ENCODE data around the gene HAPLN1. TPM values are rescaled to one million over a fixed set of nuclear protein-coding genes. Genes with fewer than 3 reads are reported as not detected.

Gene HAPLN1
- total RNA-seq, 1 experiment from 2014 or later, result 3.3 TPM

DNA sequence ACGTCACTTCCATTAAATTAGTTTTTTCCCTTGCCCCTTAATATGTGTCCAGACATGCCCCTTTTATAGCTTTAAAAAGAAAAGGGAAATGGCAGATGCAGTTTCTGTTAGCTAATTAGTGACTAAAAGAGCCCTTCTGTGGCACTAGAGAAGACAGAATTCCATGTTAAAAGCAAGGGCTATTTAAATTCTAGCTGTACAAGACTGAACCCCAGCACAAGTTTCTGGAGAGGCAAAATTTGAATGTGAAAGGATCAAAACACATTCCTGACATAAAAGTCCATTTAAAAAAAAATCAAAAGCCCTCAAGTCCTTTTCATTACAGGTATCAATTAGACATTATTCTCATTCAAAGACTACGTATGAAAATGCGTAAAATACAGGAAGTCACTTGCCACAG is 78.7 kb downstream of the HAPLN1 start:
- Histone ChIP-seq H3K4me3 (ENCODE audit: insufficient read depth, low read depth, low read length) (no peak overlapping the region), H3K36me3 (replicated peaks; ENCODE audit: control insufficient read depth, insufficient read depth, low read length) (no peaks in the 10 kb centered on the region), H3K27me3 (ENCODE audit: control insufficient read depth, insufficient read depth, low read length) (no peaks in the 10 kb centered on the region)
- no peak for DNase-seq

GRCh38 chr5:83639911-83640310 is 80.7 kb downstream of the HAPLN1 start:
- no peaks in the 10 kb centered on the region for H3K27me3 ChIP-seq (ENCODE audit: control insufficient read depth, insufficient read depth, low read length)
- DNase-seq, result no peak
- H3K36me3 ChIP-seq (replicated peaks; ENCODE audit: control insufficient read depth, insufficient read depth, low read length), result no peaks in the 10 kb centered on the region
- no peak overlapping the region for H3K4me3 ChIP-seq (ENCODE audit: insufficient read depth, low read depth, low read length)

GRCh38 chr5:83636156-83636555 is 84.5 kb downstream of the HAPLN1 start:
- H3K27me3 ChIP-seq (ENCODE audit: control insufficient read depth, insufficient read depth, low read length), result no peaks in the 10 kb centered on the region
- H3K36me3 ChIP-seq (replicated peaks; ENCODE audit: control insufficient read depth, insufficient read depth, low read length), result no peaks in the 10 kb centered on the region
- no peak overlapping the region for H3K4me3 ChIP-seq (ENCODE audit: insufficient read depth, low read depth, low read length)
- no peak for DNase-seq

- H3K27me3 ChIP-seq (ENCODE audit: control insufficient read depth, insufficient read depth, low read length), result no peaks in the 10 kb centered on the region
Measured at GRCh38 chr5:83633285-83633684, 87.4 kb downstream of the HAPLN1 start.

DNA sequence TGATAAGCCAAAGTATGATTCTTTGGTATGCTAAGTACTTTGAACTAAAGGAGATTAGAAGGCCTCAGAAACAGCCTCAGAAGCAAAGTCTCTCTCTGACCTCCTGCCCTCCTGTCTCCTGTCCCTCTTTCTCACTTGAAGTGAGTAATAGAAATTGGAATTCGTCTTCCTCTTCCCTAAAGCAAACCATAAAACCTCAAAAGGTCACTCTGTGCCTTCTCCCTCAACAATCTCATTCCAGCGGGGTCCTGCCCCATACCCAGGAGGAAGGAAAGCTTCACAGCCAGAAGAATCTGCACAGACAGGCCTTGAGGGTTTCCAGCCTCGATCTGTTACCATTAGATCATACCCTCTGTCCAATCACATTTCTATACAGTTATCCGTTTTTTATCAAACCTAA is 87.8 kb downstream of the HAPLN1 start:
- Histone ChIP-seq H3K4me3 (ENCODE audit: insufficient read depth, low read depth, low read length) (no peak overlapping the region), H3K36me3 (replicated peaks; ENCODE audit: control insufficient read depth, insufficient read depth, low read length) (no peaks in the 10 kb centered on the region), H3K27me3 (ENCODE audit: control insufficient read depth, insufficient read depth, low read length) (no peaks in the 10 kb centered on the region)
- no peak for DNase-seq

More at GRCh38 chr5:83633285-83633684, 87.4 kb downstream of the HAPLN1 start:
- no peak overlapping the region for H3K4me3 ChIP-seq (ENCODE audit: insufficient read depth, low read depth, low read length)
- no peaks in the 10 kb centered on the region for H3K36me3 ChIP-seq (replicated peaks; ENCODE audit: control insufficient read depth, insufficient read depth, low read length)
- no peak for DNase-seq

DNA sequence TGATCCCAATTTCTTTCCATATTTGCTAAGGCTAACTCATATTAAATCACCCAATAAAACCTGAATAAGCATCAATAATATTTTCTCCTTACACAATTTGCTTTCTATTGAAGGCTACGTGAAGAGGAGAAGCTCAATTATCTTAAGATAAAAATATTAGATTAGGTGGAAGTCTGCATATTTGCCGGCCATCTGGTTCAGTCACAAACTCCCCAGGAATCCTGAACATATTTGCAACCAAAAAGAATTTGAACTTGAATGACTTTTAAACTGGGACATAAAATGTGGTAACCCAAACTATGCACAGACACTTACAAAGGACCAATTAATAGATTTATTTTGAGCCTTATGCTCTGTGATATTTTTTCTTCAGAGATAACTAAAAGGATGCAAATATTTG is 92.3 kb downstream of the HAPLN1 start:
- Histone ChIP-seq H3K4me3 (ENCODE audit: insufficient read depth, low read depth, low read length) (no peak overlapping the region), H3K36me3 (replicated peaks; ENCODE audit: control insufficient read depth, insufficient read depth, low read length) (no peaks in the 10 kb centered on the region), H3K27me3 (ENCODE audit: control insufficient read depth, insufficient read depth, low read length) (no peaks in the 10 kb centered on the region)
- no peak for DNase-seq

- Histone ChIP-seq H3K4me3 (ENCODE audit: insufficient read depth, low read depth, low read length) (no peak overlapping the region), H3K36me3 (replicated peaks; ENCODE audit: control insufficient read depth, insufficient read depth, low read length) (no peaks in the 10 kb centered on the region), H3K27me3 (ENCODE audit: control insufficient read depth, insufficient read depth, low read length) (no peaks in the 10 kb centered on the region)
- DNase-seq, result no peak
Measured at GRCh38 chr5:83614841-83615240, 105.8 kb downstream of the HAPLN1 start.

DNA sequence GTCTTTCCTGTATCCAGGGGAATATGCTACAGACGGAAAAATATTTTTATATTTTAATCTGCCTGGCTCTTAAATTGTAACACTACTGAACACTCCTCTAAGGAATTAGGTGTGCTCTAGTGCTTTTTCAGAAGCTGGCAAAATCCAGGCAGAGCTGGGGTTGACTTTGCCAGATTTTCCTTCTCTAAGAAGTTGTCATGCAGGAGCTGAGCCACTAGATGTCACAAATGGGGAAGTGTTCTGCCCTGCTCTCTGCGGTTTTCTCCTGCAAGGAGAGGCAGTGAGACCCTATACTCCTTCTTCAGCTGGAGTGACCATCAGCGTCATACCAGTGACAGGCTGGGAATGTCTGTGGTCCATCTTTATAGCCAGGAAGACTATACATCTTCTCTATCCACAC is 112.5 kb downstream of the HAPLN1 start:
- H3K36me3 ChIP-seq (replicated peaks; ENCODE audit: control insufficient read depth, insufficient read depth, low read length), result no peaks in the 10 kb centered on the region
- peak; percentile 58 for DNase-seq
- no peak overlapping the region for H3K4me3 ChIP-seq (ENCODE audit: insufficient read depth, low read depth, low read length)
- no peaks in the 10 kb centered on the region for H3K27me3 ChIP-seq (ENCODE audit: control insufficient read depth, insufficient read depth, low read length)

- no peaks in the 10 kb centered on the region for H3K27me3 ChIP-seq (ENCODE audit: control insufficient read depth, insufficient read depth, low read length)
- H3K36me3 ChIP-seq (replicated peaks; ENCODE audit: control insufficient read depth, insufficient read depth, low read length), result no peaks in the 10 kb centered on the region
- DNase-seq, result no peak
- H3K4me3 ChIP-seq (ENCODE audit: insufficient read depth, low read depth, low read length), result no peak overlapping the region
Measured at GRCh38 chr5:83595217-83595616, 125.4 kb downstream of the HAPLN1 start.

- Histone ChIP-seq H3K27me3 (ENCODE audit: control insufficient read depth, insufficient read depth, low read length) (no peaks in the 10 kb centered on the region), H3K4me3 (ENCODE audit: insufficient read depth, low read depth, low read length) (no peak overlapping the region), H3K36me3 (replicated peaks; ENCODE audit: control insufficient read depth, insufficient read depth, low read length) (no peaks in the 10 kb centered on the region)
- DNase-seq, result no peak
Measured at GRCh38 chr5:83590966-83591365, 129.7 kb downstream of the HAPLN1 start.

- no peak for DNase-seq
- H3K36me3 ChIP-seq (replicated peaks; ENCODE audit: control insufficient read depth, insufficient read depth, low read length), result no peaks in the 10 kb centered on the region
Measured at GRCh38 chr5:83589786-83590185, 130.9 kb downstream of the HAPLN1 start.

More at GRCh38 chr5:83589786-83590185, 130.9 kb downstream of the HAPLN1 start:
- no peaks in the 10 kb centered on the region for H3K27me3 ChIP-seq (ENCODE audit: control insufficient read depth, insufficient read depth, low read length)
- H3K4me3 ChIP-seq (ENCODE audit: insufficient read depth, low read depth, low read length), result no peak overlapping the region

Other genes starting within 250 kb of the HAPLN1 start
- 85.8 and 119 TPM in 2 replicates for gene VCAN, start 249.1 kb downstream of the HAPLN1 start, total RNA-seq (2014; rRNA removed; shearing (Covaris generic))

Data from H7 (cell line).